ENCODE measurements around the gene CRMP1.

GRCh38 chr4:5883916-5884315 is 9.0 kb downstream of the CRMP1 start:
- no peak for TF ChIP-seq POLR2A (IDR thresholded peaks at IDR 0.05; ENCODE audit: low read depth, low read length)
- TF ChIP-seq CTCF (conservative IDR thresholded peaks at IDR 0.05; ENCODE audit: low read depth, low read length) = no peak
- TF ChIP-seq SMC3 (IDR thresholded peaks at IDR 0.05; ENCODE audit: low read depth, low read length) = no peak
- no peak for TF ChIP-seq USF2 (IDR thresholded peaks at IDR 0.05; ENCODE audit: low read depth, low read length)
- no peak for TF ChIP-seq CEBPB (IDR thresholded peaks at IDR 0.05; ENCODE audit: low read depth, low read length)
- TF ChIP-seq MAZ (IDR thresholded peaks at IDR 0.05; ENCODE audit: borderline replicate concordance, low read depth, low read length) = no peak
- no peak for TF ChIP-seq RCOR1 (IDR thresholded peaks at IDR 0.05; ENCODE audit: insufficient replicate concordance, low read length)
- TF ChIP-seq MAFK (IDR thresholded peaks at IDR 0.05; ENCODE audit: low read depth, low read length) = no peak
- no peak for TF ChIP-seq MXI1 (IDR thresholded peaks at IDR 0.05; ENCODE audit: borderline replicate concordance, low read depth, low read length)
- no peak for TF ChIP-seq NFE2L2 (IDR thresholded peaks at IDR 0.05; ENCODE audit: low read depth, low read length)
- TF ChIP-seq RAD21 (IDR thresholded peaks at IDR 0.05; ENCODE audit: low read length) = no peak
- no peak for TF ChIP-seq BHLHE40 (IDR thresholded peaks at IDR 0.05; ENCODE audit: low read depth, low read length)
